Activated CD4-positive, alpha-beta T cell treated with anti-CD3 and anti-CD28 coated beads, Interleukin-2, amount 10 ng/mL, durations not matched to agents 7 days and 5 days (primary cell): ENCODE measurements around the gene C7orf25. TPM values are rescaled to one million over a fixed set of nuclear protein-coding genes. Genes with fewer than 3 reads are reported as not detected.
"Not testable (repeated sequence)": the region's sequence is repeated elsewhere in the genome, so short reads cannot be mapped to it uniquely, and the experiment has no call there.

ENCODE experiments used
- CTCF ChIA-PET: fragments of 350-600 bp; sonication (Branson Sonifier 250); formaldehyde crosslinking; loops from one replicate; lab custom pipeline; 2021; ENCODE audit warnings: antibody characterized with exemption; lab: Charles Lee
- POLR2A ChIA-PET: fragments of 350-600 bp; sonication (Branson Sonifier 250); formaldehyde crosslinking; loops from one replicate; lab custom pipeline; 2021; ENCODE audit warnings: antibody characterized with exemption; lab: Charles Lee
- DNase-seq: peaks from one replicate; pipeline ENCODE4 v3.0.0-alpha.2; 2020
- H3K27ac Mint-ChIP-seq: one replicate; pipeline ENCODE4 v1.8.0; 2021; ENCODE audit warnings: mild to moderate bottlenecking, moderate library complexity, mixed read lengths
- H3K27me3 Mint-ChIP-seq: one replicate; pipeline ENCODE4 v1.8.0; 2021; ENCODE audit warnings: mixed read lengths
- H3K36me3 Mint-ChIP-seq: one replicate; pipeline ENCODE4 v1.8.0; 2021; ENCODE audit warnings: low read depth, mixed read lengths
- H3K4me1 Mint-ChIP-seq: one replicate; pipeline ENCODE4 v1.8.0; 2021; ENCODE audit warnings: mixed read lengths
- H3K4me3 Mint-ChIP-seq: one replicate; pipeline ENCODE4 v1.8.0; 2021; ENCODE audit warnings: mild to moderate bottlenecking, moderate library complexity, mixed read lengths
- H3K9me3 Mint-ChIP-seq: one replicate; pipeline ENCODE4 v1.8.0; 2021; ENCODE audit warnings: mixed read lengths
- total RNA-seq, 2 experiments: library from RNA; stranded (reverse); gene quantifications; one replicate each; pipeline ENCODE4 v1.2.3, GENCODE V29; 2021

The C7orf25 gene
- total RNA-seq, 2 experiments from 2014 or later = 3.0 to 5.1 TPM

DNA sequence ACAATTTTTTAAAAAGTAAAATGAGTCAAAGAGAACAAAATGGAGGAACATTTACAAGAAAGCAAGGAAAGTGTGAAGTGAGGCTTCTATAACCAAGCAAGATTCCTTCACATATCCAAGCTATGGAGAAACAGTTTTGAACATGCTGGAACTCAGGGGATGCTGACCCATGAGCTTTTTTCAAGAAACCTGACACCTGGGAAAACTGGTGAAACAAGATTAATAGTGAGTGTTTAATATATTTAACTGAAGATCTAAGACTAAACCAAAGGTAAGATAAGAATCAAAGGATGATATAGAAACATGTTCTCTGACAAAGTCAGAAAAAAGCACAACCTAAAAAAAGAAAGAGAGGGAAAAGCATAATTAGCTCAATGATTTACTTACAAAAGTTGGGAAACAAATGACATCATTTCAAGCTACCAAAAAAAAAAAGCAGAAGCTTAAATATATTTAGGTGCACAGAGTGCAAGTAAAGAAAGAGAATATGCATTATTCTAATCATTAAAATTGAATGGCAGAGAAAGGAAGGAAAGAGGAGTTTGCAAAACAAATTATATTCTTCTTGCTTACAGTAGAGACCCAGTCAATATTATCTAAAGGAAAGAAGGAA lies 24.9 kb downstream of the C7orf25 start:
- ChIA-PET POLR2A (no interaction called here), CTCF (interaction anchor here (0.9 to 1.3 kb wide), 2 partner anchors 8 to 10 kb away, joined by 3 read pairs; no protein-coding TSS in a partner anchor)
- H3K36me3 Mint-ChIP-seq = no peaks in the 10 kb centered on the region
- H3K4me3 Mint-ChIP-seq = peak overlapping the region; percentile 77
- peaks cover 22% of the 10 kb centered on the region for H3K4me1 Mint-ChIP-seq
- H3K9me3 Mint-ChIP-seq = no peaks in the 10 kb centered on the region
- peak overlapping the region; percentile 28 for H3K27ac Mint-ChIP-seq
- peaks cover 5% of the 10 kb centered on the region for H3K27me3 Mint-ChIP-seq
- no peak for DNase-seq

DNA sequence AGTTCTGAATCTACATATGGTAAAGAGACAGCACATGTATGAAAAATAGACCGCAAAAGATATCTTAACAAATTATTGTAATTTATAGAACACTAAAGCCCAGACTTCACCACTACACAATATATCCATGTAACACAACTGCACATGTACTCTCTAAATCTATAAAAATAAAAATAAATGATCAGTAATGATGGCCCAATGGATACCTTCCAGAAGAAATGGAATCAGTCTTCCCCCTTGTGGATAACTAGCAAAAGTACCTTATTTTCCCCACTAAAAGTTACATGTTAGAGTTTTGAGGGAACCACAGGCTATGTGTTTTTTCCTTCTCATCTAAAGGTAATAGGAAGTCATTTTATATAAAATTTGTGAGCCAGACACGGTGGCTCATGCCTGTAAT lies 25.7 kb downstream of the C7orf25 start:
- POLR2A ChIA-PET = no interaction called here
- Mint-ChIP-seq H3K36me3 (no peaks in the 10 kb centered on the region), H3K9me3 (no peaks in the 10 kb centered on the region), H3K4me3 (no peak overlapping the region), H3K4me1 (peaks cover 22% of the 10 kb centered on the region), H3K27me3 (peaks cover 5% of the 10 kb centered on the region), H3K27ac (no peak overlapping the region)
- CTCF ChIA-PET = interaction anchor here (1.5 kb wide), 1 partner anchor 10 kb away, joined by 4 read pairs; no protein-coding TSS in a partner anchor
- DNase-seq = no peak

DNA sequence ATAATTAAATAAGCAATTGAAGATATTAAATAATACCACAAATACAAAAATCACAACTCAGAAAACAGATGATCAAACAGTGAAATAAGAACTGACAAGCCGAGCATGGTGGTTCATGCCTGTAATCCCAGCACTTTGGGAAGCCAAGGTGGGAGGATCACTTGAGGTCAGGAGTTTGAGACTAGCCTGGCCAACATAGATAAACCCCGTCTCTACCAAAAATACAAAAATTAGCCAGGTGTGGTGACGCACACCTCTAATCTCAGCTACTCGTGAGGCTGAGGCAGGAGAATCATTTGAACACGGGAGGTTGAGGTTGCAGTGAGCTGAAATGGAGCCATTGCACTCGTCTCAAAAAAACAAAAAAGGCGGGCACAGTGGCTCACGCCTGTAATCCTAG lies 26.7 kb downstream of the C7orf25 start:
- CTCF ChIA-PET = interaction anchor here (1.5 kb wide), 1 partner anchor 9 kb away, joined by 4 read pairs; no protein-coding TSS in a partner anchor
- POLR2A ChIA-PET, H3K27ac Mint-ChIP-seq, H3K4me3 Mint-ChIP-seq, DNase-seq, H3K27me3 Mint-ChIP-seq, H3K36me3 Mint-ChIP-seq, H3K9me3 Mint-ChIP-seq: not testable (repeated sequence)
- peaks cover 22% of the 10 kb centered on the region for H3K4me1 Mint-ChIP-seq

DNA sequence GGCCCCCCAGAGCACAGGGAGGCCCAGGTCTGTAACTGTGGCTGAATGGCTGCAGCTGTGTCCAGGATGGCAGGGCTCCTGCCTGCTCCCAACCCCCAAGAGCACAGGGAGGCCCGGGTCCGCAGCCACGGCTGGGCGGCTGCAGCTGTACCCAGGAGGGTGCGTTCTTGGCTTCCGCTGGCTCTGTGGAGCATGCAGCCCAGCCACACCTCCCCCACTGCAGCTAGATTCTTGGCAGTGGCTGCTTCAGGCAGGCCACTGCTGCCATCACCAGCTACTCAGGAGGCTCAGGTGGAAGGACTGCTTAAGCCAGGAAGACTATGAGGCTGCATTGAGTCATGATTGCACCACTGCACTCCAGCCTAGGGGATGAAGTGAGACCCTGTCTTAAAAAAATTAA lies 27.9 kb downstream of the C7orf25 start:
- CTCF ChIA-PET = no interaction called here
- peaks cover 18% of the 10 kb centered on the region for H3K4me1 Mint-ChIP-seq
- H3K4me3 Mint-ChIP-seq = no peak overlapping the region
- no peak for DNase-seq
- no peaks in the 10 kb centered on the region for H3K9me3 Mint-ChIP-seq
- POLR2A ChIA-PET = no interaction called here
- H3K27ac Mint-ChIP-seq = no peak overlapping the region
- peaks cover 7% of the 10 kb centered on the region for H3K27me3 Mint-ChIP-seq
- H3K36me3 Mint-ChIP-seq = no peaks in the 10 kb centered on the region

DNA sequence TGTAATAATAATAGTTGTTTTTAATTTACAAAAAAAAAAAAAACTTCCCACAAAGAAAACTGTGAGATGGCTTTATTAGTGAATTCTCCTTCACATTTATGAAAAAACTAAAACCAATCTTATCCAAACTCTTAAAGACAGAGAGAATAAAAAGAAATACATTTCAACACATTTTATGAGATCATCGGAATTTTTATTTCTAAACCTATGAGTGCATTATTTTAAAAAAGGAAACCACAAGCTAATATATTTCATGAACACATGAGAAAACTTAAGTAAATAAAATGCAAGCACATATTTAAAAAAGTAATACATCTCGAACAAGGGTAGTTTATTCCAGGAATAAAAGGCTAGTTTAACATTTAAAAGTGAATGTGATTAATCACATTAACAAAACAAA lies 31.5 kb downstream of the C7orf25 start:
- no peak overlapping the region for H3K27ac Mint-ChIP-seq

DNA sequence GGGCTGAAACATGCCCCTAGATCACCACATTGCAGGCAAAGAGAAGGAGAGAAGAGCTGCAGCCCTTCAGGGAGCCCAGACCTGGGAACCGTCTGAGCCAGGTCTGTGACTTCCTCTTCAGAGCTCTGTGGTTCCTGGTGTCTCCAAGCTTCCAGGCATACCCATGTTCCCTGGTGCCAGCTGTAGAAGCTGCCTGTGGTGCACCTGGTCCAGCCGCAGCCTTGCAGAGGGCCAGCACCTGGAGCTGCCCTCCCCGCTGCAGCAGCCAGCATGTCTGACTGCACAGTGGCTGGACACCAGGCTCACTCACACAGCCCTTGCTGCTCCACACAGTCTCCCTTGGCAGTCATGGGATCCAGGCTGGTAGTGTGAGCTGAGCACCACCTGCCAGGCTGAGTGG lies 33.6 kb downstream of the C7orf25 start:
- POLR2A ChIA-PET = no interaction called here
- DNase-seq = no peak

More for the DNA sequence above, 31.5 kb downstream of the C7orf25 start:
- Mint-ChIP-seq H3K27me3 (peaks cover 3% of the 10 kb centered on the region), H3K36me3 (no peaks in the 10 kb centered on the region), H3K4me1 (no peaks in the 10 kb centered on the region), H3K9me3 (no peaks in the 10 kb centered on the region), H3K4me3 (no peak overlapping the region)
- ChIA-PET POLR2A (no interaction called here), CTCF (no interaction called here)
- DNase-seq = no peak

DNA sequence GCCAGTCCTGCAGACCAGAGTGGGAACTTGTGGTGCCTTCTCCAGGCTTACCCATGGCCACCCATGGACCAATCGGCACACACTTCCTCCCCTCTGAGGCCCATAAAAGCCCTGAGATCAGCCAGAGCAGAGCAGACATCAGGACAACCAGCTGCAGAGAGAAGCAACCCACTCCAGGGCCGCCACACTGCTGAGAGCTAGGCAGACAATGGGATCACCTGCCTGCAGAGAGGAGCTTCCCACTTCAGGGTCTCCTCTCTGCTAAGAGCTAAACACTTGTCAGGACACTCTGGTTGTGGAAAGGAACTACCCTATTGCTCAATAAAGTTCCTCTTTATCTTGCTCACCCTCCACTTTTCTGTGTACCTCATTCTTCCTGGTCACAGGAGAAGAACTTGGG lies 34.0 kb downstream of the C7orf25 start:
- Mint-ChIP-seq H3K27ac (no peak overlapping the region), H3K9me3 (no peaks in the 10 kb centered on the region), H3K27me3 (peaks cover 3% of the 10 kb centered on the region), H3K4me1 (no peaks in the 10 kb centered on the region), H3K36me3 (no peaks in the 10 kb centered on the region), H3K4me3 (no peak overlapping the region)
- ChIA-PET POLR2A (no interaction called here), CTCF (no interaction called here)
- no peak for DNase-seq

More for the DNA sequence above, 33.6 kb downstream of the C7orf25 start:
- no peaks in the 10 kb centered on the region for H3K4me1 Mint-ChIP-seq
- no peaks in the 10 kb centered on the region for H3K36me3 Mint-ChIP-seq
- CTCF ChIA-PET = interaction anchor here (0.8 kb wide), 1 partner anchor 9 kb away, joined by 3 read pairs; no protein-coding TSS in a partner anchor
- peaks cover 3% of the 10 kb centered on the region for H3K27me3 Mint-ChIP-seq
- H3K4me3 Mint-ChIP-seq = no peak overlapping the region
- H3K9me3 Mint-ChIP-seq = no peaks in the 10 kb centered on the region
- H3K27ac Mint-ChIP-seq = no peak overlapping the region

DNA sequence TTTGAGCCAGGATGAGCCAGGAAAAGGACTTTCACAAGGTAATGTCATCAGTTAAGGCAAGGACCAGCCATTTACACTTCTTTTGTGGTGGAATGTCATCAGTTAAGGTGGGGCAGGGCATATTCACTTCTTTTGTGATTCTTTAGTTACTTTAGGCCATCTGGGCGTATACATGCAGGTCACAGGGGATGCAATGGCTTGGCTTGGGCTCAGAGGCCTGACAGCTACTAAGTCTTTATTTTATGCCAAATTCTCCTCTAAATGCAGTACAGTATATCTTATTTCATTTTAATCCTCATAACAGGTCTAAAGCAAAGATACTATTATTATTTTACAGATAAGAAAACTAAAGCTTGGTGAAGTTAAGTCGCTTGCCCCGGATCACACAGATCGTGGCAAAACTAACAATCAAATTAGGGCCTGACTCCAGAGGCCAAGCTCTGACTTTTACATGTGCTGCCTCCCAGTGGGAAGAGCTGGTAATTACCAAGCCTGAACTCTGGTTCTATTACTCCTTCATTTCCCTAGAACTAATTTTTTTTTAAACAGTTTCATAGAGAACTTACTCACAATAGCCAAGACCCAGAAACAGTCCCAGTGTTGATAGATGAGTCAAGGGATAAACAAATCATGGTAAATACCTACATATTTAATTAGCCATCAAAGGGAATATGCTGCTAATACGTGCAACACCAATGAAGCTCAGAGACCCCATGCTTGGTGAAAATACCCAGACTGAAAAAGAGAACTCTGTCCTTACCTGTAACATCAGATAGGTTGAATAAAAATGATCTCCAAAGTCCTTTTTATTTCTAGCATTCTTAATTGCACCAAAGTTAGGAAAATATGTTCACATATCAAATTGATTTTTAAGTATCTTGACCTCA lies 35.4 kb downstream of the C7orf25 start:
- H3K36me3 Mint-ChIP-seq = no peaks in the 10 kb centered on the region
- H3K4me1 Mint-ChIP-seq = no peaks in the 10 kb centered on the region
- no peak overlapping the region for H3K4me3 Mint-ChIP-seq
- CTCF ChIA-PET = interaction anchor here (1.0 to 1.5 kb wide), 6 partner anchors 9 to 935 kb away, joined by 3 to 4 read pairs (median 4); no protein-coding TSS in a partner anchor
- H3K27me3 Mint-ChIP-seq = peaks cover 3% of the 10 kb centered on the region
- POLR2A ChIA-PET = interaction anchor here (0.6 kb wide), 1 partner anchor 301 kb away, joined by 3 read pairs; no protein-coding TSS in a partner anchor
- no peaks in the 10 kb centered on the region for H3K9me3 Mint-ChIP-seq
- peak; percentile 56 for DNase-seq
- H3K27ac Mint-ChIP-seq = no peak overlapping the region

DNA sequence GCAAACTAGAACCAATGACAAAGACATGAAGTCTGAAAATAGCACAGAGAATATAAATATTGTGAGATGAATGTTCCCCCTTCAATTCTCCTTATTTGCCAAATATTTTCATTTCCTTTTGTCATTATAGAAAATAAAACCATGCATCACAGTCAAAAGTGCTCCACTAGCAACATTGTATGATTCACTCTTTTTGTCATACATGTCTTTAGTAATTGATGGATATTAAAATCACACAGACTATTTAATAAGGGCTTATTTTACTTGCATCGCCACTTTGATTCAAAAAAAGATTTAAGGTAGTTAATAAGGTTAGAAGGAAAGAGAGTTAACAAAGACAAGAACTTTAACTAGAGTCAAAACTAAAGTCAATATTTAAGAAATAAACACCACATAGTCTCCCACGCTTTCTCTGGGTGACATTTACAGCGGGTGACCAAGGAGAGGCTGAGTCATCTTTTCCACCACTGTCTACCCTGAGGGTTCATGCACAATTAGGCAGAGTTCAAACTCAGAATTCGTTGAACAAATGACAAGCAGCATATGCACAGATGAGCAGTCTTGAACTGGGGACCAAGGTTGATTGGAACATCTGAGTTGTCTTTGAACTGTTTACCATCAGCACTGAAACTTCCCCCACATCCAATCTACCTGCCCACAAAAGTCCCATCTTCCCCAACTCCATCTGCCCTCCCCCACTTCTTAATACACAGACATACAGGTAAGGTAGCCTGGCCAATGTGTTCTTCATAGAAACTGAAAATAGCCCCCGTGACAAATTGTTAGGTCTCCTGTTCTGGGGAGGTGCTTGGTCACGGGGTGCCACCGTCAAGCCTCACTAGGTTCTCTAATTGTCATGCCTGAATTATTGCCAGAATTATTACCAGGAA lies 42.5 kb downstream of the C7orf25 start:
- ChIA-PET POLR2A (no interaction called here), CTCF (no interaction called here)
- Mint-ChIP-seq H3K9me3 (no peaks in the 10 kb centered on the region), H3K4me1 (peaks cover 10% of the 10 kb centered on the region), H3K36me3 (no peaks in the 10 kb centered on the region), H3K27me3 (no peaks in the 10 kb centered on the region), H3K4me3 (no peak overlapping the region), H3K27ac (no peak overlapping the region)
- peak; percentile 14 for DNase-seq

DNA sequence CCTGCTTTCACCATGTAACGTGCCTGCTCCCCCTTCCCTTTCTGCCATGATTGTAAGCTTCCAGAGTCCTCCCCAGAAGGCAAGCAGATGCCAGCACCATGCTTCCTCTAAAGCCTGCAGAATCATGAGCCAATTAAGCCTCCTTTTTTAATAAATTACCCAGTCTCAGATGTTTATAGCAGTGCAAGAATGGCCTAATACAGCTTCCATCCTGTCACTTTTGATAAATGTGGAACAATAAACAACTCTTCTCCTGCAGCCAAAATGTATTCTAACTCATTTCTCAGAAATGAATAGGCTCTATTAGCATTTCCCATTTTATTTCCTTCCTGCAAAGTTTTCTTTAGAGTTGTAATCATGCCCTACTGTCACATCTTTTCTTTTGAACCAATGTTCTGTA lies 43.4 kb downstream of the C7orf25 start:
- Mint-ChIP-seq H3K27ac (no peak overlapping the region), H3K4me3 (no peak overlapping the region), H3K9me3 (no peaks in the 10 kb centered on the region), H3K27me3 (no peaks in the 10 kb centered on the region), H3K4me1 (peaks cover 10% of the 10 kb centered on the region), H3K36me3 (no peaks in the 10 kb centered on the region)
- DNase-seq = no peak
- ChIA-PET CTCF (no interaction called here), POLR2A (no interaction called here)
